H1 (cell line): ENCODE data around the gene SLC7A9. TPM values are rescaled to one million over a fixed set of nuclear protein-coding genes. Genes with fewer than 3 reads are reported as not detected.

Experiments
- ASH2L ChIP-seq: fragments of 200-600, 300-600 bp; sonication (generic); IDR thresholded peaks from one replicate; pipeline ENCODE4 v1.7.1; 2017; ENCODE audit warnings: low read length
- CTBP2 ChIP-seq: IDR thresholded peaks from 2 replicates; pipeline ENCODE4 v1.7.0; 2011; ENCODE audit warnings: borderline replicate concordance, mild to moderate bottlenecking, moderate library complexity, mixed read lengths, low read length; ENCODE audit not compliant: insufficient read depth, insufficient read length
- CTCF ChIP-seq, 3 experiments: IDR thresholded peaks; 1 replicate in 2 of 3; 2 replicates in 1 of 3; pipeline versions ENCODE4 v1.5.1 to v1.6.1; 2011; ENCODE audit warnings: low read length in 3 of 3, mild to moderate bottlenecking in 3 of 3, inconsistent platforms in 2 of 3, low read depth in 1 of 3, moderate library complexity in 1 of 3; ENCODE audit not compliant: insufficient read depth in 1 of 3; ENCODE audit errors: control extremely low read depth in 1 of 3
- KDM4A ChIP-seq: IDR thresholded peaks from one replicate; pipeline ENCODE4 v1.7.1; 2012; ENCODE audit warnings: low read depth, mild to moderate bottlenecking, moderate library complexity, low read length, inconsistent platforms; ENCODE audit not compliant: severe bottlenecking
- POU5F1 ChIP-seq: IDR thresholded peaks from 2 replicates; pipeline ENCODE4 v1.6.1; 2011; ENCODE audit warnings: low read depth, mild to moderate bottlenecking, low read length, moderate library complexity
- SUZ12 ChIP-seq: fragments of 200-600 bp; sonication (generic); IDR thresholded peaks from 2 replicates; pipeline ENCODE4 v1.6.1; 2012; ENCODE audit warnings: mild to moderate bottlenecking, inconsistent platforms, low read length, moderate library complexity, mixed read lengths
- polyA plus RNA-seq, 7 experiments: library from polyadenylated mRNA; depleted of rRNA in 3 of 7; stranded (reverse) in 5 of 7; unstranded in 2 of 7; fragments of >200 nt in 5 of 7; fragments of 200-250 nt in 2 of 7; gene quantifications; 1 replicate in 5 of 7; 2 replicates in 1 of 7; 4 replicates in 1 of 7; pipeline versions ENCODE4 v1.2.1 to v1.2.3, GENCODE V29; 2011 to 2013; ENCODE audit warnings: missing spikeins in 2 of 7, mixed read lengths in 2 of 7
- total RNA-seq: library from RNA; stranded (reverse); fragmentation: NEBNext Ultra II Directional; extraction: Animal tissue kit (Norgen Biotek cat#: 25700); gene quantifications from 2 replicates; pipeline ENCODE4 v1.2.1, GENCODE V29; 2021
- TF ChIP-seq, protein P1 (sequence below): fragments of 300-600 bp; sonication (generic); IDR thresholded peaks from 2 replicates; pipeline ENCODE4 v1.7.1; 2012; ENCODE audit warnings: low read length, moderate library complexity, mild to moderate bottlenecking, inconsistent platforms; ENCODE audit not compliant: insufficient replicate concordance

SLC7A9 gene
- total and polyA plus RNA-seq, 2 of the 8 experiments (the other 6 are each of a cell fraction or from before 2014, with no cell fraction given): 0.15 TPM; not detected in 1

DNA sequence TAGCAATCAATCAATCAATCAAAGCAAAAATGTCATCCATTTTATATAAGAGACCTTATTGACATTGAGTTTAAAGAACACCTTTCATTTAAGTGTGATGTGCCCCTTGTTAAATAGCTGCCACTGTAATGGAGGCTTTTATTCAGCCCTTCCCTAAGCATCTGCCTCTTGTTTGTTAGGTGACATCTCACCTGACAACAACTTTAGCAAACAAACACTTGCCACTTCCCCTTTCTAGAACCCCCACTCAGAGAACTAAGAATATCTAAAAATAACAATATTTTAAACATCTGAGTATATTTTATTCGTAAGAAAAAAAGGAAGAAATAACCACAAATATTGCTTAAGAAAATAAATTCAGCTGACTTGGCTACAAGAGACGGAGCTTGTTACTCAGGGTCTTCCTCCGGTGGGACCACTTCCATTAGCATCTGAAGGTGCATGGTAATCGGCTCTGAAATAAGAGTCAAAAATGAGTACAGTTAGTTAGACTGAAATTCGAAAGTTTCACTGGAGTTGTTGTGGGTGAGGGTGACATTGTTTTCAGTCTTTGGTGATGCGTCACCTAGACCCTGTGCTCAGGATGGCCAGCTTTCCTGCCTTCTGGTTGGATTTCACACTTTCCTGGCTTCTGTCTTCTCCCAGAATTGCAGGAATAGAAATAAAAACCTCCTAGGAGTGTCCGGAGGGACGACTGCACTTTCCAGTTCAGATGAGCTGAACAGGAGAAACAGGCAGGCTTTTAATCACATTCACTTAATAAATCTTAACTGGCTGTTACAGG lies 39.1 kb downstream of the SLC7A9 start (continued):
- TF ChIP-seq, protein P1, sequence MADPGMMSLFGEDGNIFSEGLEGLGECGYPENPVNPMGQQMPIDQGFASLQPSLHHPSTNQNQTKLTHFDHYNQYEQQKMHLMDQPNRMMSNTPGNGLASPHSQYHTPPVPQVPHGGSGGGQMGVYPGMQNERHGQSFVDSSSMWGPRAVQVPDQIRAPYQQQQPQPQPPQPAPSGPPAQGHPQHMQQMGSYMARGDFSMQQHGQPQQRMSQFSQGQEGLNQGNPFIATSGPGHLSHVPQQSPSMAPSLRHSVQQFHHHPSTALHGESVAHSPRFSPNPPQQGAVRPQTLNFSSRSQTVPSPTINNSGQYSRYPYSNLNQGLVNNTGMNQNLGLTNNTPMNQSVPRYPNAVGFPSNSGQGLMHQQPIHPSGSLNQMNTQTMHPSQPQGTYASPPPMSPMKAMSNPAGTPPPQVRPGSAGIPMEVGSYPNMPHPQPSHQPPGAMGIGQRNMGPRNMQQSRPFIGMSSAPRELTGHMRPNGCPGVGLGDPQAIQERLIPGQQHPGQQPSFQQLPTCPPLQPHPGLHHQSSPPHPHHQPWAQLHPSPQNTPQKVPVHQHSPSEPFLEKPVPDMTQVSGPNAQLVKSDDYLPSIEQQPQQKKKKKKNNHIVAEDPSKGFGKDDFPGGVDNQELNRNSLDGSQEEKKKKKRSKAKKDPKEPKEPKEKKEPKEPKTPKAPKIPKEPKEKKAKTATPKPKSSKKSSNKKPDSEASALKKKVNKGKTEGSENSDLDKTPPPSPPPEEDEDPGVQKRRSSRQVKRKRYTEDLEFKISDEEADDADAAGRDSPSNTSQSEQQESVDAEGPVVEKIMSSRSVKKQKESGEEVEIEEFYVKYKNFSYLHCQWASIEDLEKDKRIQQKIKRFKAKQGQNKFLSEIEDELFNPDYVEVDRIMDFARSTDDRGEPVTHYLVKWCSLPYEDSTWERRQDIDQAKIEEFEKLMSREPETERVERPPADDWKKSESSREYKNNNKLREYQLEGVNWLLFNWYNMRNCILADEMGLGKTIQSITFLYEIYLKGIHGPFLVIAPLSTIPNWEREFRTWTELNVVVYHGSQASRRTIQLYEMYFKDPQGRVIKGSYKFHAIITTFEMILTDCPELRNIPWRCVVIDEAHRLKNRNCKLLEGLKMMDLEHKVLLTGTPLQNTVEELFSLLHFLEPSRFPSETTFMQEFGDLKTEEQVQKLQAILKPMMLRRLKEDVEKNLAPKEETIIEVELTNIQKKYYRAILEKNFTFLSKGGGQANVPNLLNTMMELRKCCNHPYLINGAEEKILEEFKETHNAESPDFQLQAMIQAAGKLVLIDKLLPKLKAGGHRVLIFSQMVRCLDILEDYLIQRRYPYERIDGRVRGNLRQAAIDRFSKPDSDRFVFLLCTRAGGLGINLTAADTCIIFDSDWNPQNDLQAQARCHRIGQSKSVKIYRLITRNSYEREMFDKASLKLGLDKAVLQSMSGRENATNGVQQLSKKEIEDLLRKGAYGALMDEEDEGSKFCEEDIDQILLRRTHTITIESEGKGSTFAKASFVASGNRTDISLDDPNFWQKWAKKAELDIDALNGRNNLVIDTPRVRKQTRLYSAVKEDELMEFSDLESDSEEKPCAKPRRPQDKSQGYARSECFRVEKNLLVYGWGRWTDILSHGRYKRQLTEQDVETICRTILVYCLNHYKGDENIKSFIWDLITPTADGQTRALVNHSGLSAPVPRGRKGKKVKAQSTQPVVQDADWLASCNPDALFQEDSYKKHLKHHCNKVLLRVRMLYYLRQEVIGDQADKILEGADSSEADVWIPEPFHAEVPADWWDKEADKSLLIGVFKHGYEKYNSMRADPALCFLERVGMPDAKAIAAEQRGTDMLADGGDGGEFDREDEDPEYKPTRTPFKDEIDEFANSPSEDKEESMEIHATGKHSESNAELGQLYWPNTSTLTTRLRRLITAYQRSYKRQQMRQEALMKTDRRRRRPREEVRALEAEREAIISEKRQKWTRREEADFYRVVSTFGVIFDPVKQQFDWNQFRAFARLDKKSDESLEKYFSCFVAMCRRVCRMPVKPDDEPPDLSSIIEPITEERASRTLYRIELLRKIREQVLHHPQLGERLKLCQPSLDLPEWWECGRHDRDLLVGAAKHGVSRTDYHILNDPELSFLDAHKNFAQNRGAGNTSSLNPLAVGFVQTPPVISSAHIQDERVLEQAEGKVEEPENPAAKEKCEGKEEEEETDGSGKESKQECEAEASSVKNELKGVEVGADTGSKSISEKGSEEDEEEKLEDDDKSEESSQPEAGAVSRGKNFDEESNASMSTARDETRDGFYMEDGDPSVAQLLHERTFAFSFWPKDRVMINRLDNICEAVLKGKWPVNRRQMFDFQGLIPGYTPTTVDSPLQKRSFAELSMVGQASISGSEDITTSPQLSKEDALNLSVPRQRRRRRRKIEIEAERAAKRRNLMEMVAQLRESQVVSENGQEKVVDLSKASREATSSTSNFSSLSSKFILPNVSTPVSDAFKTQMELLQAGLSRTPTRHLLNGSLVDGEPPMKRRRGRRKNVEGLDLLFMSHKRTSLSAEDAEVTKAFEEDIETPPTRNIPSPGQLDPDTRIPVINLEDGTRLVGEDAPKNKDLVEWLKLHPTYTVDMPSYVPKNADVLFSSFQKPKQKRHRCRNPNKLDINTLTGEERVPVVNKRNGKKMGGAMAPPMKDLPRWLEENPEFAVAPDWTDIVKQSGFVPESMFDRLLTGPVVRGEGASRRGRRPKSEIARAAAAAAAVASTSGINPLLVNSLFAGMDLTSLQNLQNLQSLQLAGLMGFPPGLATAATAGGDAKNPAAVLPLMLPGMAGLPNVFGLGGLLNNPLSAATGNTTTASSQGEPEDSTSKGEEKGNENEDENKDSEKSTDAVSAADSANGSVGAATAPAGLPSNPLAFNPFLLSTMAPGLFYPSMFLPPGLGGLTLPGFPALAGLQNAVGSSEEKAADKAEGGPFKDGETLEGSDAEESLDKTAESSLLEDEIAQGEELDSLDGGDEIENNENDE: no peak
- no peak for TF ChIP-seq SUZ12
- no peak for TF ChIP-seq ASH2L
- no peak for TF ChIP-seq KDM4A
- no peak for TF ChIP-seq CTCF (IDR thresholded peaks at IDR 0.05; ENCODE audit: control extremely low read depth in 1 of 3, insufficient read depth in 1 of 3, low read depth in 1 of 3, low read length in 3 of 3)
- TF ChIP-seq POU5F1: no peak
- TF ChIP-seq CTBP2: no peak
